COLO668 (cell line): Measurements from ENCODE around the gene STAB2.

ENCODE experiments used
- DNase-seq: peaks from one replicate; lab custom pipeline; 2025; ENCODE audit not compliant: unreplicated experiment; lab: John Stamatoyannopoulos, UW

STAB2 gene

DNA sequence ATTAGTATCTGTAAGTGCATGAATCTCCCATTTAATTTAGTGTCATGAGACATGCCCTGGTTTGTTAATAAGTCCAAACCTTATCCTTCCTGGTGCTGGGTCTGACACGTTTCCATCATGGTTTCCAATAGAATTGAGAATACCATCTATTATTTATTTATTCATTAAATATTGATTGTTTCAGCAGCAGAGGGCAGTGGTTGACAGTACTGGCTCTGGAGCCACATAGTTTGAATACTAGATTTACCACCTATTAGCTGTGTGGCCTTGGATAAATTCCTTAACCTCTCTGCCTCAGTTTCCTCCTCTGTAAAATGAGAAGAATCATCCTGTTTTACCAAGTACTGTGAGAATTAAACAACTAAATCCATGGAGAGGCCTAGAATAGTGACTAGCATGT lies 941 bp upstream of the STAB2 start:
- no peak for DNase-seq

DNA sequence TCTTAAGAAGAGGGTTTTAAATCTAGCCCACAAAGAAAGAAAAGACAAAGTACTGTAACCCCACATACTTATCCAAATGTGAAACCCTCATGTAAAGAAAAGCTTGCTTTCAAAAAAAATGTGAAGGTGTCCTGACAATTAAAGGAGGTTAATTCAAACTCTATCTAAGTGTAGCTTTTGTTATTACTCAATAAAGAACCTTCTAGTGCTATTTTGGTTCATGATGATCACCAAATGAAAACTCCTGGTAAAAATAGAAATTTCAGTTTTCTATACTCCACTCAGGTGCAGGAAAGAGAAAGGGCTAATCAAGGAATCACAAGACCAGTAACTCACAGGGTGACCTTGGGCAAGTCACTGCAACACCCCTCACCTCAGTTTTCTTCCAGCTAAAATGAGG lies 1.6 kb downstream of the STAB2 start:
- no peak for DNase-seq

DNA sequence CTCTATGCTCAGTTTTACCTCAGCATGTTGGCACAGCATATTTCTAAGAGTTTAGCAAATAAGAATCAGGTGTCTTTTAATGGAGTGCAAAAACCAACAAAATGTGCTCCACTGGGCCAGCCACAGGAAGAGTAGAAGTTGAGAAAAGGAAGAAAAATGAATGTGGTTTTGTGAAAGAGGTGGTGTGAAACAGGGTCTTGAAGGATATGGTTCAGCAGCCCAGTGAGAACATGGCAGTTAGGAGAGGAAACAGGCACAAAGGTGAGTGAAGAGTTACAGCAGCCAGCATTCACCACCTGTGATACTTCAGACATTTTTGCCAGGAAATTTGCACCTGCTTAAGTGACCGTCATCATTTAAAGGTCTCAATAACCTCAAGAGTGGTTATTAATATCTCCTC lies 2.4 kb downstream of the STAB2 start:
- DNase-seq: no peak

DNA sequence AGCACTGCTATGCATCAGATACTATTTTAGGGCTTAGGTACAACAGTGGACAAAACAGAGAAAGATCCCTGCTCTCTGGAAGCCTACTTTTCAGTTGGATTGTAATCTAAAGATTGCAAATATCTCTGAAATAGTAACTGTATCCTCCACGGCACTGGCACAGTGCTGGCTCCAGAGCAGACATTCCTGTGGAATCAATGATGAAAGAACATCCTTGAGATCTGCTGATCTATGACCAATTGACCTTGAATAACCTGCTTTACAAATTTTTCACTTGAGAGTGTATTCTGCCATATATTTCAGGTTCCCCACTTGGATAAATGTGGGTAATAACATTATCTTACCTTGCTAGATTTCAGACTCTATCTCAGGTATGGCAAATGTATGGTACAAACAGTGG lies 3.2 kb downstream of the STAB2 start:
- DNase-seq: no peak

DNA sequence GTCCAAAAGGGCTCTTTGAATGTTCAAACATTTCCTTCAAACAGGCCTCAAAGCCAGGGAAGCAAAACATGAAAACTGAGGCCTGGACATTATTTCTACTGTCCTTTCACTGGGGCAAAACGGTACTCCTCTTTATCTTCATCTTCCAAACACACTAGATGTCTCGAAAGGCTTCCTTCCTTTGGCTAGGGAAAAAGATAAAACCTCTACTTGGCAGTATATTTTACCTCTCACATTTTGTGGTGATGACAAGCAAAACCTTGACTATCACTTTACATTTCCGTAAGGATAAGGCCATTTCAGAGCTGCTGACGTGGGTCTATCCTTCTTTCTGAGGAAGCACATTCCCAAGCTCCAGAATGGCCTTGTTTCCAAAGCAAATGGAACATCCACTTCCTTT lies 9.9 kb downstream of the STAB2 start:
- no peak for DNase-seq

DNA sequence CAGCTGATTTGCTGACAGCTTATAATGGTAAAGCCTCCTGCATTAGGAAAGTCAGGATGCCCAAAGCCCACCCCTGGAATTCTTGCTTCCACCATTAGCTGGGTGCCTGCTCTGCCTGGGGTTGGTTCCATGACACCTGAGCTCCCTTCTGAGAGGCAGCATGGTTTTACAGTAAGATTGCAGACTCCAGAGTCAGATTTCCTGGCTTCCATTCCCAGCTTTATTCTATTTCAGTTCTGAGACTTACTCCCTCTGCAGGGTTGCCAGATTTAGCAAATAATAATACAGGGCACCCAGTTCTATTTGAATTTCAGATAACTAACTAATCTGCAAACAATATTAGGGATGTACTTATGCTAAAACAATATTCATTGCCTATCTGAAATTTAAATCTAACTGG lies 12.2 kb downstream of the STAB2 start:
- no peak for DNase-seq

DNA sequence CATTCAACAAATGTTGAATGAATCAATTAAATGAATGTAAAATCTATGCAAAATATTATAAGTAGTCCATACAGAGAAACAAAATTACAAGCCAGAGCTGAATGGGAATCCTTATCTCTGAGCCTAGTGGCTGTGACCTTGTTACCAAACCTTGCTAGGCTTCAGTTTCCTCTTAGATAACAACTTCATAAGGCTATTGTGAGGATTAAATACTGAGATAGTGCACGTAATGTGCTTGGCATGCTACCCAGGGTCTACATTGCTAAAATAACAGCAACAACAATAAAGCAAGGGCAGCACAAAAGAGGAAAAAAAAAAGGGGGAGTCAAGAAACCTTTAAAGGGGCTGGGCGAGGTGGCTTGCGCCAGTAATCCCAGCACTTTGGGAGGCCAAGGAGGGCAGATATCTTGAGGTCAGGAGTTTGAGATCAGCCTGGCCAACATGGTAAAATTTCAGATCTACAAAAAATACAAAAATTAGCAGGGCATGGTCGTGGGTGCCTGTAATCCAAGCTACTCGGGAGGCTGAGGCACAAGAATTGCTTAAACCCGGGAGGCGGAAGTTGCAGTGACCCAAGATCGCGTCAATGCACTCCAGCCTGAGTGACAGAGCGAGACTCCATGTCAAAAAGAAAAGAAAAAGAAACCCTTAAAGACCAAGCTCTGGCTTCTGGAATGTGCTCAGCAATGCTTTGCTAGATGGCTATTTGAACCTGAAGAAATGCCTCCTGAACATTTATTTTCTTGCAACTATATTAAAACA lies 14.1 kb downstream of the STAB2 start:
- no peak for DNase-seq

DNA sequence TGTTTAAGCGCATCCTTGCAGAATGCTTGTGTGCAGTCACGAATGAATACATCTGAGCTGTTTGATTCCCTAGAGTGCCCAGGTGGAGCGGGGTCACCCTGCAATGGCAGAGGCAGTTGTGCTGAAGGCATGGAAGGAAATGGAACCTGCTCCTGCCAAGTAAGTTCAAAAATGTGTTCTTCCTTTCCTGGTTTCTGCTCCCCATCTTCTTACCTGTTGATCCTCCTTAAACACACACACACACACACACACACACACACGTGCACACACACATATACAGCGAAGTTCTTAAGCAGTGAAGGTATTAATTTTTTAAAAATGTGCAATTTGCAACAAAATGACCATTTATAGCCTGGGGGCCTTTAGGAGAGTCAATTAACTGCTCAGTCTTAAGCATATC lies 33.3 kb downstream of the STAB2 start:
- no peak for DNase-seq

DNA sequence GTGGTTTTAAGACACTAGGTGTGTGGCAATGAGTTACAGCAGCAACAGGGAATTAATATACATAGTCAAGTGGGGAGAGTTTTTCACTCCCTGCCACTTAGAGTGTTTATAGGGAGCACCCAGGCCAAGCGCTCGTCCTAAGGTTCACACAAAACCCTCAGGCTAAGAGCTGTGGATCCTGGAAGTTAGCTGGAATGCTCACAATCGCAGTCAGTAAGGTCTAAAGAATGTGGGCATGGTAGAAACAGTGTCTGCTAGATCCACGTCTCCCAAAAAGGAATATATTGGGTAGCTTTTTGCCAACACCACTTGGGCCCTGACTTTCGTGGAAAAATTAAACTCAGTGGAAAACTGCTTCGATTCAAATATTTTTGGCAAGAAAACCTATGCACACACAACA lies 36.6 kb downstream of the STAB2 start:
- DNase-seq: no peak

DNA sequence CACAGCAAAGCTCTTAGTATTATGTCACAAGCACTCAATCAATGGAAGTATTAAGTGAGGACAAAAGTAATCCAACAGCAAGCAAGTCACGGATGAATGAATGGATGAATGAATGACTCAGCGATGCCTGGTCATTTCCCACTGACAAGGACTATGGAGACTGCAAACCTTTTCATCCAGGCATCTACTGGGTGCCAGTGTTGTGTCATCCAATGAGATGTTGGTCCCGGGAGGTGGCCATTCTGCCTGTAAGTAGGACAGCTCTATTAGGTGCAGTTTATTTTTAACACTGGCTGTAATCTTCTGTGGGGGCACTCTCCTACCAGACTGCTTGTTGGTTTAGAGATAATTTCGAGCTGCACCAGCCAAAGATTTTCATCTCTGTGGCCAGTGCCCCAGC lies 39.4 kb downstream of the STAB2 start:
- DNase-seq: peak; percentile 66

DNA sequence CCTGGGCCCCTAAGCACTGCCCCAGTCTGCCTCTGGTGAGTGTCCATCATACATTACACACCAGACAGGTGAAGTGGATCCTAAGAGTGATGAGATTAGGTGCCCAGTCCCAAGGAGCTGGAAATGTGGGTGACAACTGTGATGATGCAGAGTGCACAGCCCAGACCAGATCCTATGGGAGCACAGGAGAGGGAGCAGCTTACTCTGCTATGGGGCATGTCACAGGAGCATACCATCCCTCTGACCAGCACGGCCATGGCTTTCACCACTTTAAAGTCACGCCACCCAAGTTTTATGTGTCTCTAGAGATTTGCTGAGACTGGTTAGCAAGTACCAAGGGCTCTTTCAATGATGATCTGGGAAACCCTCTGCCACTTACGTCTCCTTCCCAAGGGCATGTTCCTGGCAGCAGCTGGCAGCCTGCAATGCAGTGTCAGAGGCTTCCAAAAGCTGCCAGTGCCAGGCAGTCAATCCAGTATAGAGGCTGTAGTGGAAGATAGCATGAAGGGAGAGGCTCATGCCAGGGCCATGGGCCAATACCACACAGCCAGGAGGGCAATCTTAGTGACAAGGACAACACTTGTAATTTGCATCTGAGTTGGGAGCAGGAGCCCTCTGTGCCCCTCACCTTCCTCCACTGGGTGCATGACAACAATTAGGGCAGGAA lies 40.2 kb downstream of the STAB2 start:
- DNase-seq: no peak

DNA sequence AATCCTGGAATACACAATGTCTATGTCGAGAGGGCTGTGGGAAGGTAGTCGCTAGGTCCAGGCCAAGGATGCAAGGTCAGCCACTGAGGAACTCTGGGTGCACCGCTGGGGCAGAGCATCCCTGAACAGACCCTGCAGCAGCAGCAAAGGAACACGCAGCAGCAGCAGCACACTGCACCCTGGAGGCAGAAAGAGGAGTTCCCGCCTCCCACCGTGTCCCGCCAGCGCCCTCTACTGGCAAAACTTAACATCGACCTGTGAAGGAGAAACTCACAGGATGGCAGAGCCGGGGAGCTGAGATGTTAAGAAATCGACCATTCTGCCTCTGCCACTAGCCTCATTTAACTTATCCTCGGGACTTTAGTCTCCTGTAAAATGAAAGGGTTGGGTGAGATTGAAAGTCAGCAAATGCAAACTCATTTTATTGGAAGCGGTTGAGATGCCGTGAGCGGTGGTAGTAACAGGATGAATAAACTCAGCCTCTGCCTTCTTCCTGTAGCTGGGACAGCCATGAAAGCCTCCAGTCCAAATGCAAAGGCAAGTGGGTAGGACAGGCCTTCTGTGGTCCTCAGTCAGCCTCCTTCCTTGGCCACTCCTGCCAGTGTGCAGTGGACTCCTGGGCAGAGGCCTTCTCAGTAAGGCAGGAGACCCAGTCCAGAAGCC lies 45.6 kb downstream of the STAB2 start:
- DNase-seq: peak; percentile 72

DNA sequence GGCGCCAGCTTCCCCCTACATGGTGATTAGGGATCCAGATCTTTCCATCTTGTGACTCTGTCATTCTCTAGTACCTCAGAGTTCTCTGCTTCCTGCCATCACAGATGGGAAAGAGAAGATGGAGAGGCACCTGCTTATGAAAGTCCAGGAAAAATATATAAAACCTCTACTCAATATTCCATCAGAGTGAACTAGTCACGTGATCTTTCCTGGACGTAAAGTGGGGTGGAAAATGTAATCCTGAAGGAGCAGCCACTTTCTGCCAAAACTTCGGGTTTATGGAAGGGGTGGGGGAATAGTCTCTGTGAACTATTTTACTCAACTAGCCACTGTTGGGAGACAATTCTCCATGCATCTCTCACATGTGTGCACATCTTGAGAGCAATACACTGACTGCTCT lies 47.7 kb downstream of the STAB2 start:
- DNase-seq: no peak

DNA sequence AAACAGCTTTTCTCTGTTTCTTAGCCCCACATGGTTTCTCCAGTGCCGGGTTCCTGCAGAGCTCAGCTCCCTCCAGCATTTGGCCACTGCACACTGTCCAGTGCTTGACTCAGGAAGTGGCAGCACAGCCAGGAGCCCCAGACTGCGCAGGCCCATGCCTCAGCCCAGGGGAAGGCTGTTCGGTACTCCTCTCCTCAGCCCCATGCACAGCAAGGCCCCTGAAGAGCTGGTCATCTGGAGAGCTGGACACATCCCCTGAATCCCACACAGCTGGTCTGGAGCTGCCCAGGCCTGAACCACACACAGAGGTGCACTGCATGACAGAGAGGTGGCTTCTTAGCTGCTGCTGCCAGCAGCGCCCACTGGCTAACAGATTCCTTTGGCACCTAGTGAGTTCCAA lies 48.3 kb downstream of the STAB2 start:
- no peak for DNase-seq

DNA sequence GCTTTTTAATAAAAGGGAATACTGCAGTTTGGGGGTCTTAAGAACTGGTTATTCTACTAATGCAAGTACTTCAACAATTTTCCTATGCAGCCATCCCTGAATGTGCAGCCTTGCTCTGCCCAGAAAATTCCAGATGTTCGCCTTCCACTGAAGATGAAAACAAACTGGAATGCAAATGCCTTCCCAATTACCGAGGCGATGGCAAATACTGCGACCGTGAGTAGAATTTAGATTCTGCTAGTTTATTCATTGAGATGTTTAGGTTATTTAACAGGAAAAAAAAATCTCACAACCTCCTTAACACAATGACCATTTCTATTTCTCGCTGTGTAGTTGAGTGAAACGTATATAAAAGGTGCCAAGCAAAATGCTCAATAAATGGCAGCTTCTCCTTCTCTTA lies 49.9 kb downstream of the STAB2 start:
- DNase-seq: no peak

DNA sequence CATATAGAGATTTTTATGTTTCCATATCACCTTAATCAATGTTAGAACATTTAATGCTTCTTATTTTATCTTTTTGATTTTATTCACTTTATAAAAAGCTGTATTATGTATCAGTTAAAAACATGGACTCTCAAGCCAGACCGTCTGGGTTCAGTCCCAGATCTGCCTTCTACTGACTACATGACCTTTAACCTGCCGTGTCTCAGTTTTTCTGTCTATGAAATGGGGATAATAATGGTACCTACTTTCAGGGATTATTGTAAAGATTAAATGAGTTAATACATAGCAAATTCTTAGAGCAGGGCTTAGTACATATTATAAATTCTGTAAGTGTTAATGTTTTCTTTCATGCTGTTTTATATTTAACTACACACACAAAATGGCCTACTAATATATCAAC lies 50.4 kb downstream of the STAB2 start:
- DNase-seq: no peak

DNA sequence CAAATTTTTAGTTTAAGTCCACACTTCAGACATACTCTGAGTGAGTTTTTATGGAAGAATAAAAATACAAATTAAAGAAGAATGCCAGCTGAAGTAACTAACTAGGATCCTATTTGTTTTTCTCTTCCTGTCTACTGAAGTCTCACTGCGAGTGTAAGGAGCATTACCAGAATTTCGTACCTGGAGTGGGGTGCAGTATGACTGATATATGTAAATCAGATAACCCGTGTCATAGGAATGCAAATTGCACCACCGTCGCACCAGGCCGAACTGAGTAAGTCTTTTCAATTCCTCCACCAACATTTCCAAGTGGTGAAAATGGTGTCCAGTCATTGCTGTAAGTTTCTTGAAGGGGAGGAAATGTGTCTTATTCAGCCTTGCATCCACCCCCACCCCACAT lies 52.9 kb downstream of the STAB2 start:
- no peak for DNase-seq

DNA sequence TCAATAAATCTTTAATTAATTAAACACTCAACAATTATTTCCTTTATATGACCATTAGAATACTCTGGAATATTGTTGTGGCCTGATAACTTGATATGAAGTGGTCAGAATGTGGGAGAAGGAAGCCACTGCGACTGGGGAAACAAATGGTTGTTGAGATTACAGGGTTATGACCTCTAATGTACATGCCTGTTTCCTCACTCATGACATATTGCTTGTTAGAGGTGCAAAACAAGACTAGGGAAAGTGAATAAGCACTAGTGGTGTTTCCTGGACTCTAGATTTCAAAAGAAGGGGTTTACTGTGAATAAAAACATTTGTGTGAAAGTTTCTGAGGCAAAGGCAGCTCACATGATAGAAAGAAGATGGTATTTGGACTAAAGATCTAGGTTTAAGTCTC lies 53.3 kb downstream of the STAB2 start:
- DNase-seq: no peak

DNA sequence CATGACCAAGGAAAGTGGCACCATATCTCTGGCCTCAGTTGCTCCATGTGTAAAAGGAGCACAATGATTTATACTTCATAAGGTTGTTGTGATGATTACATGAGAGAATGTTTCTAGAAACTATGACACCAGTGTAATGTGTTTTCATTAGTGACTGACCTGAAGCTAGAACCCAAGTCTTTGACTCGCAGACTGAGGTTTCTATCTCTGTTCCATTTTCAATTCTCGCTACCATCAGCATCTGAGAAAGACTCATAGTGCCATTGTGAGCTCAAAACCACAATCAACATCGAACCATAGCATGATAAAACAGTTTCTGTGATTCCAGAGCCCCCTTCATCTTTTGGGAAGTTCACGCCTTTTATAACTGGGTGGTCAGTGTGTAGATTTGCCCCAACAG lies 53.8 kb downstream of the STAB2 start:
- no peak for DNase-seq

DNA sequence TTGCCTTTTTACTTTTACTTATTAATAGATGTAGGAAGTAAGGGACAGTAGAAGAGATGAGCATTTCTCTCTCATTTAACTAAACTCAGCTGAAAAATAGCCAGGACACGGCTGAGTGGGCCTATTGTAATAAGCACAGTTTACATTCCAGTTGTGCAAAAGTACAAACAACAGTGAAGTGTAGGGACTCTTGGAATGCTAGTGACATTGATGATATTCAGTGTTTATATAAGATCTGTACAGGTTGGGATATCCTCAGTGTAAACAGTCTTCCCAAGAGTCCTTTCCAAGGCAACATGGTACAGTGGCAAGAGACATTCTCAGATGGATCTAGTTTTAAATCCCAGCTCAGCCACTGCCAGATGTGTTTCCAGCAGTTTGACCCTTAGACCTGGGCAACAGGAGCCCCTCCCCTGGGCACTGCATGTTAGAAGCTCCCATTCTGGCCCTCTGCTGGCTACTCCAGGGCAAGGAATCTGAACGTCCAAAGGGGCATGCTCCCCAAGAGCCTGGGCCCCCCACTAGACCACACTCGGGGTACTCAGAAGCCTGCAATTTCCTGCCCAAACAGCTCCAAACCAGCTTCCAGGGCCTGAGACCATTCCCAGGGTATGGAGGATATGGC lies 55.3 kb downstream of the STAB2 start:
- DNase-seq: peak; percentile 16

DNA sequence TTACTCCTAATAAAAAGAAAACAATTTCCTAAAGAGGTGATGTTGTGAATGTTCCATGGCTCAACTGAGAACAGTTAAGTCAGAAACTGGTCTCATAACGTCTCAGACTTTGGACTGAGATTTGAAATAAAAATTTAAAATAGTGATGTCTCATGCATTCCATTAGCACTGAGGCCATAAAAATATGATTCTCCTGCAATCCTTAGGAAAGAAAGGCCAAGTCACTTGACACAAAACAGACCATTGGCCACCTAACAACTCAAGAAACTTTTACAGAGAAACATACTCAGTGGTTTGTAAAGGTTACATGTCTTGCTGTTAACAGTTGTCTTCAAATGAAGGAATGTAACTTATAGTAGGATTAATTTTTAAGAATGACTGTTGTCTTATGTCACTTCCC lies 58.1 kb downstream of the STAB2 start:
- DNase-seq: no peak

DNA sequence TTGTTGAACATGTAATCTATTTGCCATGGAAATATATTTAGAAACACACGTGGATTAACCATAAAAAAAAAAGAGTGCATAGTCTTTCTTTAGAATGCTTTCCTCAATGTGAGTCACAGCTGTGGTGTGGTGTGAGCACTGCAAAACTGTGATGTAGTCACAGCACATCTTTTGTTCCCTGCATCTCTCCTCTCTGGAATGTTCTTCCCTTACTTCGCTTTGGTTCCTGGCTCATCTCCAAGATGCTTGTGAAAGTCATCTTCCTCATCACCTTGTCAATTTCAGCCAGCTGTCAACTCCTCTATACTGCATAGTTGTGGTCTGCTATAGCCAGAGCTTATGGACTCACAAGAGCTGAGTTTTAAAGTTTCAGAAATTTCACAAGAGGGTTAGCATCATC lies 60.2 kb downstream of the STAB2 start:
- no peak for DNase-seq
